Measurements from ENCODE around the gene HHAT. TPM values are rescaled to one million over a fixed set of nuclear protein-coding genes. Genes with fewer than 3 reads are reported as not detected.

HHAT gene
- polyA plus RNA-seq, 1 donor (not counting 4 experiments of a cell fraction or from before 2014, with no cell fraction given) = 3.8 TPM

- H2AFZ ChIP-seq (ENCODE audit: control insufficient read depth, low read length) = no peak overlapping the region
- no peaks in the 10 kb centered on the region for H3K9me3 ChIP-seq (ENCODE audit: control insufficient read depth, low read depth, low read length)
- dilution Hi-C loops (cut with MboI; ENCODE audit: extremely low pct_ligation_motif_present, low sequenced_read_pairs) = no loop called here
- H3K4me2 ChIP-seq (ENCODE audit: control insufficient read depth, extremely low read depth, insufficient read depth, low read depth, low read length) = no peak overlapping the region
- H3K79me2 ChIP-seq (ENCODE audit: control insufficient read depth, insufficient read depth, low read length) = no peaks in the 10 kb centered on the region
- no peaks in the 10 kb centered on the region for H3K27me3 ChIP-seq (ENCODE audit: control insufficient read depth, extremely low read depth, insufficient read depth, low read length)
- no peak overlapping the region for H3K9ac ChIP-seq (ENCODE audit: control insufficient read depth, extremely low read depth, insufficient read depth, low read length)
- TF ChIP-seq CTCF (optimal IDR thresholded peaks at IDR 0.05 in 1 of 3, IDR thresholded peaks at IDR 0.05 in 1 of 3, conservative IDR thresholded peaks at IDR 0.05 in 1 of 3; ENCODE audit: extremely low read depth in 1 of 3, insufficient read depth in 2 of 3, low read length in 3 of 3) (no peak), EZH2 (IDR thresholded peaks at IDR 0.05; ENCODE audit: low read length) (no peak)
- no peak overlapping the region for H3K27ac ChIP-seq (ENCODE audit: control insufficient read depth, insufficient read depth, low read length)
- no peaks in the 10 kb centered on the region for H3K36me3 ChIP-seq (ENCODE audit: control insufficient read depth in 2 of 2, extremely low read depth in 1 of 2, insufficient read depth in 2 of 2, low read length in 2 of 2)
- no peaks in the 10 kb centered on the region for H3K4me1 ChIP-seq (ENCODE audit: control insufficient read depth, extremely low read depth, insufficient read depth, low read length)
- no peaks in the 10 kb centered on the region for H4K20me1 ChIP-seq (ENCODE audit: control insufficient read depth, extremely low read depth, insufficient read depth, low read length)
- no peaks in the 10 kb centered on the region for H3K9me1 ChIP-seq (ENCODE audit: control insufficient read depth, extremely low read depth, insufficient read depth, low read length)
- FAIRE-seq (no peak), DNase-seq (ENCODE audit: low read depth, low spot score) (no peak)
- no peak overlapping the region for H3K4me3 ChIP-seq (ENCODE audit: control insufficient read depth in 2 of 3, extremely low read depth in 1 of 3, insufficient read depth in 2 of 3, low read depth in 1 of 3, low read length in 3 of 3)
Measured at GRCh38 chr1:210570116-210570515, 241.4 kb downstream of the HHAT start.

GRCh38 chr1:210571356-210572284 lies 242.9 kb downstream of the HHAT start:
- dilution Hi-C loops (cut with MboI; ENCODE audit: extremely low pct_ligation_motif_present, low sequenced_read_pairs) = no loop called here
- Histone ChIP-seq H3K9me3 (ENCODE audit: control insufficient read depth, low read depth, low read length) (no peaks in the 10 kb centered on the region), H3K27me3 (ENCODE audit: control insufficient read depth, extremely low read depth, insufficient read depth, low read length) (no peaks in the 10 kb centered on the region), H4K20me1 (ENCODE audit: control insufficient read depth, extremely low read depth, insufficient read depth, low read length) (no peaks in the 10 kb centered on the region), H3K79me2 (ENCODE audit: control insufficient read depth, insufficient read depth, low read length) (no peaks in the 10 kb centered on the region), H3K36me3 (ENCODE audit: control insufficient read depth in 2 of 2, extremely low read depth in 1 of 2, insufficient read depth in 2 of 2, low read length in 2 of 2) (no peaks in the 10 kb centered on the region), H3K4me3 (ENCODE audit: control insufficient read depth in 2 of 3, extremely low read depth in 1 of 3, insufficient read depth in 2 of 3, low read depth in 1 of 3, low read length in 3 of 3) (no peak overlapping the region), H3K9ac (ENCODE audit: control insufficient read depth, extremely low read depth, insufficient read depth, low read length) (no peak overlapping the region), H3K9me1 (ENCODE audit: control insufficient read depth, extremely low read depth, insufficient read depth, low read length) (no peaks in the 10 kb centered on the region), H3K4me1 (ENCODE audit: control insufficient read depth, extremely low read depth, insufficient read depth, low read length) (no peaks in the 10 kb centered on the region), H3K27ac (ENCODE audit: control insufficient read depth, insufficient read depth, low read length) (no peak overlapping the region), H2AFZ (ENCODE audit: control insufficient read depth, low read length) (no peak overlapping the region), H3K4me2 (ENCODE audit: control insufficient read depth, extremely low read depth, insufficient read depth, low read depth, low read length) (no peak overlapping the region)
- TF ChIP-seq EZH2 (IDR thresholded peaks at IDR 0.05; ENCODE audit: low read length) (no peak), CTCF (optimal IDR thresholded peaks at IDR 0.05 in 1 of 3, IDR thresholded peaks at IDR 0.05 in 1 of 3, conservative IDR thresholded peaks at IDR 0.05 in 1 of 3; ENCODE audit: extremely low read depth in 1 of 3, insufficient read depth in 2 of 3, low read length in 3 of 3) (no peak)
- no peak for FAIRE-seq
- DNase-seq (ENCODE audit: low read depth, low spot score) = no peak
